Hematopoietic multipotent progenitor cell treated with erythropoietin and hydrocortisone succinate and interleukin-3 and kit ligand, for 15 days (in vitro differentiated cells): ENCODE measurements around the gene HDLBP.
"Not testable (repeated sequence)": the region's sequence is repeated elsewhere in the genome, so short reads cannot be mapped to it uniquely, and the experiment has no call there.

Experiments used
- DNase-seq: peaks from one replicate; pipeline ENCODE4 v3.0.0-alpha.2; 2015; ENCODE audit warnings: low spot score

The HDLBP gene

DNA sequence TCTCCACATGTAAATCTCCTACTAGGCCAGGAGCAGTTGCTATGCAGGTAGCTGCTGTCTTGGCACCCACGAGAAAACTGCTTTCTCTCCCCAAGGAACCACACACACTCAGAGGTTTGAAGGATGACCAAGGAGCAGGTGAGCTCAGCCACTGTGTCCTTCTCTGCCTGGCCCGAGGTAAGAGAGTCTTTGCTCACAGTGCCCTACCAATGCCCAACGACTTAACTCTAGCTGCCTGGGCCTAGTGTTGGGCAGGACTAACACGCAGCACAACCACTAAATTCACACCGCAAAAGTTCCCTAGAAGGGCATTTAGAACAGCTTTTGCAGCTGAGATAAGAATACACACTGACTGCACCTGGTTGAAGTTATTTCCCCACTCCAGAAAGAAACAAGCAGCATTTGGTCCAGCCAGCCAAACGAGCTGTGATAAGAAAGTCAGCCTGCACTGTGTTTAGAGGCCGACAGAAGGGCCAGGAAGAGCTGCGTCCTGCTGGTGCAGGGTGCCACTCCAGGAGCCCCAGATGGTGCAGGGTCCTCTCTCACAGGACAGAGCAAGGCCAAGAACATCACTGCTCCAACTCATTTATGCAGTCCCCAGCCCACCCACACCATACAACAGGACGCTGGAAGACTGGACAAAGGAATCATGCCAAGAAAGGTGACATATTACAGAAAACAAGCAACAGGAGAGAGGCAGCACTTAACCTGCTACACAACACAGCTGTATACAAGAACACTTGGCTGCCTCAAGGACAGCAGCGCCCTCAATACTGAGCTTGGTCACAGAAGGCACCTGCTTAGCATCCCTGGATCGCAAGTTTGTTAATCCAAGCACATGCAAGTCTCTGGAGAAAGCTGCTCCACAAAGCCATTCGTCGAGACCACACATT is 12.5 kb downstream of the HDLBP start:
- no peak for DNase-seq

DNA sequence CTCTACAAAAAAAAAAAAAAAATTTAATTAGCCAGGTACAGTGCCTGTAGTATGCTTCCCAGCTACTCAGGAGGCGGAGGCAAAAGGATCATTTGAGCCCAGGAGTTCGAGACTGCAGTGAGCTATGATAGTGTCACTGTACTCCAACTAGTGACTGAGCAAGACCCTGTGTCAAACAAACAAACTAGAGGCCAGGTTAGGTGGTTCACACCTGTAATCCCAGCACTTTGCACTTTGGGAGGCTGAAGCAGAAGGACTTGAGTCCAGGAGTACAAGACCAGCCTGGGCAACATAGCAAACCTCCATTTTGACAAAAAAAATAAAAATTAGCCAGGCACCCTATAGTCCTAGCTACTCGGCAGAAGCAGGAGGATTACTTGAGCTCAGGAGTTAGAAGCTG is 13.4 kb downstream of the HDLBP start:
- no peak for DNase-seq

DNA sequence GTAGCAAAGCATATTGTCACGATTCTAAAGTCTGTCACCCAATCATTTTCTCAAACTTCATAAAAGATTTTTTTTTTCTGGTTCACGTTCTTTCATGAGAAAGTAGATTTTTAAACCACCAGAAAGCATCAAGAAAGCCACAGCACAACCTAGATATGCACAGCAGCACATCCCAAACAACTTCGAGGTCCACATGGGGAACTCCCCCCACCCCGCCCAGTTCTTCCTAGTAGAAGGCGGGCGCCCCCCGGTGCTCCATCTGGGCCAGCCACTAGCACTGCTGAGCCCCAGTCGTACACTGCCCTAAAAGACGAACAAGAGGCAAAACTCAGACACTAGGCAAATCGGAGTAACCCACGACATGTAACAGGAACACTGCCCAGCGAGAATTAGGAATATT is 15.5 kb downstream of the HDLBP start:
- no peak for DNase-seq

DNA sequence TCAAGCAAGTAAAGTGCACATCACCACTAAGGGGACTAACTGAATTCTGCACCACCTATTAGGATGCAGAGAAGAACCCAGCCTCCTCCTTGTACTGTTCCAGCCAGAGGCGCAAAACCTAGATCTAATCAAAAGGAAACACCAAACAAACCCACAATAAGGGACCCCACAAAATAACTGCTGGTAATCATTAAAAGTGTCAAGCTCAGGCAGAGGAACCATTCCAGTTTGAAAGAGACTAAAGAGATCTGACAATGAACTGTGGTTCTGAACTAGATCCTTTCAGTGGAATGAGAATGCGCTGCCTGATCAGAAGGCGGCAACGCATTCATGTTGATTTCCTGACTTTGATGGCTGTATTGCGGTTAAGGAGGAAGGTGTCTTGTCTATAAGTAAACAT is 16.8 kb downstream of the HDLBP start:
- DNase-seq: no peak

DNA sequence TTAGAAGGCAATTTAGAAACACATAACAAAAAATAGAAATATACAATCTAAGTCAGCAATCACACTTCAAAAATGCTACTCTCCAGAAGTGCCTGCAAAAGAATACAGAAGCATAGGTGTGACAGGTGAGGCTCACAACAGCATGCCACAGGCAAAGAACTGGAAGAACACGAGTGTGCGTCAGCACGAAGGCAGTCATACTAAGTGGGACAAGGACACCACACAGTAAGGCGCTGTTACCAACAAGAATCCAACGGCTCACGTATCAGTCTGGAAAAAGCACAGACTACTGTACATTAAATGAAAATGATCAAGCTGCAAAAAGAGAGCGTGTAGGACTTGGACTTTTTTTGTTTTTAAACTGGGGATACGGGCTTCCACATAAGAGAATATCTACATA is 18.7 kb downstream of the HDLBP start:
- no peak for DNase-seq

DNA sequence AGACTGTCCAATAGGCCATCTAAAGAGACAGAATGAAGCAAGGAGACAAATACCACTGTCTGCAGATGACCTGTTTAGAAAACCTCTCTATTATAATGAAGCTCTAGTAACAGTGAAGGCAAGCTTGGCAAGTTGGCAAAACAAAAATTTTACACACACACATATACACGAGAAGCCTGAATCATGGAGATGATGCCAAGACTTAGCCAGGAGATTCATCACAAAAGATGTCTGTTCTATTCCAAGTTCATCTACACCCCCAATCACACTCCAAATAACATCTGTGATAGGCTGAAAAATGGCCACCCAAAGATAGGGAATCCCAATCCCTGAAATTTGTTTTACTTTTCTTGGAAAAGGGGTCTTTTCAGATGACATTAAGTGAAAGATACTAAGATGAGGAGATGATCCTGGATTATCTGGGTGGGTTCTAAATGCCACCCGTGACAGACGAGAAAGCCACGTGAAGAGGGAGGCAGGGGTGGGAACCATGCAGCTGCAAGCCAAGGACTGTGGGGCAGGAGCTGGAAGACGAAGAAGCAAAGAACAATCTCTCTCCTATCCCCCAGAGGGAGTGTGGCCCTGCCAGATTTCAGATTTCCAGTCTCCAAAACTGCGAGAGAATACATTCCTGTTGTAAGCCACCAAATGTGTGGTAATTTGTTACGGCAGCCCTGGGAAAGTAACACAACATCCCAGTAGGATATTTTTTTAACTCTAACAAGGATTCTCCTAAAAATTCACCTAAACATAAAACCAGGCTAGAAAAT is 20.0 kb downstream of the HDLBP start:
- no peak for DNase-seq

DNA sequence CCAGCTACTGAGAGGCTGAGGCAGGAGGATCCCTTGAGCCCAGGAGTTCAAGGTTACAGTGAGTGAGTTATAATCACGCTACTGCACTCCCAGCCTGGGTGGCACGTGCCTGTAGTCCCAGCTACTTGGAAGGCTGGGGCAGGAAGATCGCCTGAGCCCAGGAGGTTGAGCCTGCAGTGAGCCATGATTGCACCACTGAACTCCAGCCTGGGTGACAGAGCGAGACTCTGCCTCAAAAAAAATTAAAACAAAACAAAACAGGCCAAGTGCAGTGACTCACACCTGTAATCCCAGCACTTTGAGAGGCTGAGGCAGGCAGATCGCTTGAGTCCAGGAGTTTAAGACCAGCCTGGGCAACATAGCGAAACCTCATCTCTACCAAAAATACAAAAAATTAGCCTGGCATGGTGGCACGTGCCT is 22.1 kb downstream of the HDLBP start:
- not testable (repeated sequence) for DNase-seq

DNA sequence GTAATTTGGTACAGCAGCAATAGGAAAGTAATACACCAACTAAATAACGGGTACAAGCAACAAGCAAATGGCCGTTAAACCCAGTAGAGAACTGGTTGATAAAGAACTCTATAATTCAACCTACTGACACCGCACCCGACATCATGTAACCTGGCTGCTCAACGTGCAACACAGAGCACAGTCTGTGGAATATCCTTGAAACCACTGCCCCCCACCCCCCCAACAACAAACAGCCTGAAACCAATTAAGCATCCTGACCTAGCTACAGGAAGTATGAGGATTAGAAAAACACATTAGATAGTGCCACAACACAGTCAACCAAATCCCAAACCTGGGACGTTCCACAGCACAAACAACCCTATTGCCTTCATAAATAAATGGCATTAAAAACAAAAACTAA is 23.5 kb downstream of the HDLBP start:
- DNase-seq: no peak

DNA sequence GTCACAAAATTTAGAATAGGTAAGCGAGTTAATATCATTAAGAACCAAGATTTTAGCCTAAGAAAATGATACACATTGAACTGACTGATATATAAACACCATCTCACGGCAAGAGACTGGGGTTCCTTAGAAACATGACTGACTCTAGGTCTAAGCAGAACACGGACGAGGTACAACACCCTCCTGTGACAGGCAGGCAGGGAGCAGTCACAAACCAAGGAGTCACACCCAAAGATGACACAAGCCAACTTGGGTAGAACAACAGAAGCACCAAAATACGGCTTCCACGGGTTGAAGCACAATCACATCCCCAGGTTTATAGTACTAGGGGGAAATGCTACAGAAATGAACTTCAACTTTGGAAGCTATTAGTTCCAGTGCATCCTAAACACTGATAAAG is 24.3 kb downstream of the HDLBP start:
- DNase-seq: no peak

DNA sequence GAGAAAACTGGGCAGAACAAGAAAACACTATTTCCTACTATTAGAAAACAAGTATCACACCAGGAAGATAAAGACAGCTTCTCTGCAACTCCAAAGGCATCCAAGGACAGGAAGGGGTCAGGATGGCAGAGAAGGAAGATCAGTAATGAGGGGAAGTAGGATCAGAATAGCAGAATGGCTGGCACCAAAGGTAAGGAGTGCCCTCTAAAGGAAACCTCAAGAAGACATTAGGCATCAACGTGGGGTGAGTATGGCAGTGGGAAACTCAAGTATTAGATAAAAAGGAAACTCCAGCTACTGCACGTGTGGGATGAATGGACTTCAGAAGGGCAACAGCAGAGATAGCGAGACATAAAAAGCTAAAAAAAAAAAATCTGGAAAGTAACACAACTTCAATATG is 25.9 kb downstream of the HDLBP start:
- no peak for DNase-seq

DNA sequence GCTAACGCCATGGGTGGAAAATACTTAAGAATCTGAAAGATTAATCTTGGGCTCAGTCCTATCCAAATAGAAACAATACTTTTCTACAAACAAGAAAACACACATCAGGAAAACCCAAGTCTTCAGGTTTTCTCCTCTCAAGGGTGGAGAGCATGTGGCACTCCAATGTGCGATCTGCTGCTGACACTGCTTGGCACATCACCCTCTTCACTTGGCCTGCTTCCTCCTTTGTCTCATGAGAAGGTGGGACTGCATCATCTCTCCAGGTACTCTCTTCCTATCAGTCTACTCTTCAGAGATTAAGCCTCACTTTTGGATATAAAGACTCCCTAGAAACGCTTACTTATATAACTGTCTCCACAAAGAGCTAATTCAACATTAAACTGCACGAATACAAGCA is 26.4 kb downstream of the HDLBP start:
- DNase-seq: no peak

DNA sequence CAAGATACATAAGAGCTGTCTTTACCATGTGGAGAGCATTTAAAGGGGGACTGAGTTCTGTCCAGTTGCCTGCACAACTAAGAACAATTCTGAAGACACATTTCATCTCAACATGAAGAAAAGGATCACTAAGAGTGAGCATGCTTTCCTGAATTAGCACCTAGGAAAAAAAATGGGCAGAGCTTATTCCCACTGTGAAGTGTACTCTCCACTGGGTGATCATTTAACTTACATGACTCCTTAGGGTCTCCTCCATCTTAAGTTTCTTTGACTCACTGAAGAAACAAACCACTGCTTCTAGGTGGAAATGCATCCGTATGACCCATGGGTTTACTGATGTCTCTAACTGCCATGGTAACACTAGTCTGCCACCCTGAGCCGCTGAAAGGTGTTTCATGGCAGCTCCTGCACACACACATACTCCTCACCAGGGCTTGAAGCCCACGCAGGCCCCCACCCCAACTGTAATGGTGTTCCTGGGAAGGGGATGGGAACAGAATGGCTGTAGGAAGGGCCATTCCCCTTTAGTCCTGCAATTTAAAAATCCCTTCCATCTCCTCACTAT is 27.1 kb downstream of the HDLBP start:
- DNase-seq: no peak

DNA sequence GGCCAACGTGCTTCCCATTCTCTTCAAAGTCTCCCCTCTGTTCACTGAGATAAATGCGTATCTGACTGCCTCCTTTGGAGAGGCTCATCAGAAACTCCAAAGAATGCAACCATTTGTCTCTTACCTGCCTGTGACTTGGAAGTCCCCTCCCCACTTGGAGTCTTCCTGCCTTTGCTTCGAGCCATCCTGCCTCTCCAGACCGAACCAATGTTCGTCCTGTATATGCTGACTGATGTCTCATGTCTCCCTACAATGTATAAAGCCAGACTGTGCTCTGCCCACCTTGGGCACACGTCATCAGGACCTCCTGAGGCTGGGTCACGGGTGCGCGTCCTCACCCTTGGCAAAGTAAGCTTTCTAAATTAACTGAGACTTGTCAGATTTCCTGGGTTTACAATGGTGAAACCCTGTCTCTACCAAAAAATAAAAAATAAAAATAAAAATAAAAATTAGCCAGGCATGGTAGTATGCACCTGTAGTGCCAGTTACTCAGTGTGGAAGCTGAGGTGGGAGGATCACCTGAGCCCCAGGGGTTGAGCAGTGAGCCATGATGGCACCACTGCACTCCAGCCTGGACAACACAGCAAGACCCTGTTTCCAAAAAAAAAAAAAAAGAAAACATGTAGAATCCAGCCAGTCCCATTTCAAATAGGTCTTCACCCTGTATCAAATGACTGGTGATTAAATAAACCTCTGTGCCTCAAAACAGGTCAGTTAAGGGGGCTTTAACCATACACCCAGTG is 29.0 kb downstream of the HDLBP start:
- DNase-seq: no peak

DNA sequence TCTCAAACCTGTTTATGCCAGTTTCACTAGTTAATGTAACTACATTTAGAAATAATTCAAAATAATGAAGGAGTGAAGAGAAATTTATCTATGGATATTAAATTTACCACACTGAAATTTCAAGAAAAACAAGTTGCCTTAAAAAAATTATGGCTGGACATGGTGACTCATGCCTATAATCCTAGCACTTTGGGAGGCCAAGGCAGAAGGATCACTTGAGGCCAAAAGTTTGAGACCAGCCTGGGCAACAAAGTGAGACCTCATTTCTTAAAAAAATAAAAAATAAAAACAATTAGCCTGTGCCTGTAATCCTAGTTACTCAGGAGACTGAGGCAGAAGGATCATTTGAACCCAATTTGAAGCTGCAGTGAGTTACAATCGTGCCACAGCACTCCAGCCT is 29.9 kb downstream of the HDLBP start:
- no peak for DNase-seq

DNA sequence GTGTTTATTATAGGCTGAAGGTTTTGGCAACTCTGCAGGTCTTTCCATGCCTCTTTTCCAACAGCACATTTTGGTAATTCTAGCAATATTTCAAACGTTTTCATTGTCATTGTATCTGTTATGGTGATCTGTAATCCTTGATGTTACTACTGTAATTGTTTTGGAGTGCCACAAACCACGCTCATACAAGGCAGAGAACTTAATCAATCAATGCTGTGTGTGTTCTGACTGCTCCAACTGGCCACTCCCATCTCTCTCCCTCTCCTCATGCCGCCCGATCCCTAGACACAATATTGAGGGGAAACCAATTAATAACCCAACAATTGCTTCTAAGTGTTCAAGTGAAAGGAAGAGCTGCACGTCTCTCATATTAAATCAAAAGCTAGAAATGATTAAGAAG is 32.9 kb downstream of the HDLBP start:
- DNase-seq: no peak

DNA sequence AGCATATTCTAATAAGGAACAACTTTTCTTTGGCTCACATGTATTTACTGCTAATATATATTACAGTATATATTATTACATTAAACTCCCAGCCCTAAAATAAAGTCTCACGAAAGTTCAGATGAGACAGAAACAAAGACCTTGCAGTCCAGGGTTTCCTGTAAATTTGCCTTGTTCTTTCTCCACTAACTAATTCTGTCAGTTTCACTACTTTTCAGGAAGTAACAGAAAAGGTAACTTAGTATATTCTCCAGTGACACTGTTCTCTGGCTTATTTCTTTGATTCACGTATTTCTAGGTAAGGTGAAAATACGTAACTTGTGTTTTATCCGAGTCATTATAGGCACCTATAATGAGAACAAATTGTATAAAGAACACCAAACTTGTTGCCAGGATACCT is 35.2 kb downstream of the HDLBP start:
- no peak for DNase-seq

DNA sequence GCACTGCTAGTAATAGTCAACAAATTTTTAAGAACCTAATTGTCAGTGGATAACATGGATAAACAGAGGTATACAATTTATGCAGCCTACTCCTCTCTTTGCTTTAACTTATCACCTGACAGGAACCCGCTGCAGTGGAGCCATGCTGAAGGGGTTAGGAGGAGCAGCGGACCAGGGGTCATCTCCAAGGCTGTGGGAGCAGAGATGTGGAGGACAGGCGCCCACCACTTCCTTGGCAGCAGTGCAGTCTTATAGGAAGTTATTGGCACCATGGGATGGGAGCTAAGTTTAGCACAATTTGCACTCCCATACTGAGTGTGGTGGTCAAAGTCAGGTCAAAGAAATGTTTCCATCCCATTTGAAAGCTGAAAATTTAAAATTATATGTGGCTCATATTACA is 35.6 kb downstream of the HDLBP start:
- no peak for DNase-seq

DNA sequence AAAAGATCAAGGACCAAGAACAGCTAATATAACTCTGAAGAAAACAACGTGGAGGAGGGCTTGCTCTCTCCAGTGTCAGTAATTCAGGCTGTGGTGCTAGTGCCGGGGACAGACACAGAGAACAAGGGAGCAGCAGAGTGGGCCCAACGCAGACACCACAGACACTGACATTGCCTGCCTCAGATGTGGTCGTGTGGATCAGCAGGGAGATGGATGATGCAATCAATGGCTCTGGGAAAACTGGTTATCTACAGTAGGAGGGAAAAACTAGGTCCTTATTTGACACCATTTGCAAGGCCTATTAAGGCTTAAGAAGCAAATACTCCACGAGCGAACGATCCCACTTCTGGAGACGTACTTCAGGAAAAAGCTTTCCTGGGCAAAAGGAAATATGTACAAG is 36.1 kb downstream of the HDLBP start:
- DNase-seq: no peak

DNA sequence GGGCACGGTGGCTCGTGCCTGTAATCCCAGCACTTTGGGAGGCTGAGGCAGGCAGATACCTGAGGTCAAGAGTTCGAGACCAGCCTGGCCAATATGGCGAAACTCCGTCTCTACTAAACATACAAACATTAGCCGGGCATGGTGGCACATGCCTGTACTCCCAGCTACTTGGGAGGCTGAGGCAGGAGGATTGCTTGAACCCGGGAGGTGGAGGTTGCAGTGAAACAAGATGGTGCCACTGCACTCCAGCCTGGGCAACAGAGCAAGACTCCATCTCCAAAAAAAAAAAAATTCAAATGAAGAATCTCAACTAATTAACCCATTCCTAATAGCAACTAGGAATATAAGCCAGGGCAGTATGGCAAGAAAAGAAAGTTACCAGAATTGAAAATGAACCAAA is 37.2 kb downstream of the HDLBP start:
- DNase-seq: not testable (repeated sequence)

DNA sequence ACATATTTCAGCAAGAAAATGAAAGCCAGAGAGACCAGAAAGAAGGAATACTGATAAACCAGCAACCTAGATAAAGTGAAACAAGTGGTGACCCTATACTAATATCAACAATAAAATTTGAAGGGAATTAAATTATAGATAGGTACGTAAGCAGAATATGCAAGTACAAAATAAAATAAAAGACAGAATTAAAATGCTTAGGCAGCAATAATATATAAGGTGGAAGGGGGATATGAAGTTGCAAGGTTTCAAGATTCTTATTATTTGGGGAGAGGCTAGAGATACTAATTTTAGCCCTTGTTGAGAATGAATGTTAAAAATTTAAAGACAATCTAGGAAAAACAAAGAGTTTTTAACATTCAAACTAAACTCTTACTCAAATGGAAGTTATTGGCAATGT is 39.6 kb downstream of the HDLBP start:
- DNase-seq: no peak

DNA sequence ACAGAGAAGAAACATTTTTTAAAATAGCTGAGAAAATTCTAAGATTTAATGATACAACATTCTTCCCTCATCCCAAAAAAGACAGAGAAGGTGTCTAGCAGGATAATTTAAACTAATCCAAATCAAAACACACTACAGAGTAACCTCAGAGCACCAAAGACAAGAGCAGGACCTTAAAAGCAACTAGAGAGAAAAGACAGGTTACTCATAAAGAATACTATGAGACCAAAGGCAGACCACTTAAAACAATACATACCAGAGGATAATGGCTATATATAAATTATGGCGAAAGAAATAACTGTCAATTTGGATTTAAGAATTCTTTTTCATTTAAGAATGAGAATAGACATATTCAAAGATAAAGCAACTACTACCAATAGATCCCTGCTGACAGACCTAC is 40.0 kb downstream of the HDLBP start:
- DNase-seq: no peak

DNA sequence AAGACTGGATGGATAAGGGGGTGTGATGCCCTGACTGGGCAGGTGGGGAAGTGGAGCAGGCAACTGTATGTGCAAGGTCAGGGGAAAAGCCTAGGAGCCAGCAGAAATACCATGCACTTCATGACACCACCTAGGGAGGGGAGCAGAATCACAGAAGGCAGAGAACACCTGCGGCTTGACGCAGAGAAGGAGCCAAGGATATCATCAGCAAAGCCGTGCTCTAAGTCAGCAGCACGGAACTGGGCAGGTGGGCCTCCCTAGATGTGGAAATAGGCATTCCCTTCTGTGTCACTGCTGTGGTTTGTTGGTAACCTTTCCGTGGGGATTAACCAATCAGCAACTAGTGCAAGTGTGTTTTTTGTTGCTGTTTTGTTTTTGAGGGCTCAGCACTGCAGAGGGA is 41.3 kb downstream of the HDLBP start:
- no peak for DNase-seq
